GM19328 (cell line): Measurements from ENCODE around the gene HEYL.

Source experiments
- ATAC-seq: cut with Tn5 transposase; IDR thresholded peaks from one replicate; pipeline ENCODE4 v1.9.1; 2021; ENCODE audit warnings: mild to moderate bottlenecking, moderate library complexity; ENCODE audit not compliant: unreplicated experiment

Gene HEYL

GRCh38 chr1:39668111-39668510 is 28.7 kb upstream of the HEYL start:
- ATAC-seq: no peak

DNA sequence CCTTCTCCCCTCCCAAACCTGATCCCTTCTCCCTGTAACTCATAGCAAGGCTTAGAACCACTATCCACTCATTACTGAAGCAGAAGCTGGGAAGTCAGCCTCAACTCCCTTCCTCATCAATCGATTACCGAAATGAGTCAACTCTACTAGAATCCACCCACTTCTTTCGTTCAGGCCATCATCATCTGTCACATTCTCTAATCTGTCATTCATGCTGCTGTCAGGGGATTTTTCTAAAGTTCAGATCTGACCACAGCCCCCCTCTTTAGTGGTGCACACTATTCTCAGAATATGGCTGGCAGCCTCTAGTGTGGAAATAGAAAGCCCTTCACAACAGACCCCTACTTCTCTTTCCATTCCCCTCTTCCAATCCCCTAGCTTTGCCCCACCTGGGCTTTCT is 27.3 kb upstream of the HEYL start:
- ATAC-seq: peak; percentile 55

- no peak for ATAC-seq
These were observed 24.1 kb upstream of the HEYL start for GRCh38 chr1:39663559-39663958.

DNA sequence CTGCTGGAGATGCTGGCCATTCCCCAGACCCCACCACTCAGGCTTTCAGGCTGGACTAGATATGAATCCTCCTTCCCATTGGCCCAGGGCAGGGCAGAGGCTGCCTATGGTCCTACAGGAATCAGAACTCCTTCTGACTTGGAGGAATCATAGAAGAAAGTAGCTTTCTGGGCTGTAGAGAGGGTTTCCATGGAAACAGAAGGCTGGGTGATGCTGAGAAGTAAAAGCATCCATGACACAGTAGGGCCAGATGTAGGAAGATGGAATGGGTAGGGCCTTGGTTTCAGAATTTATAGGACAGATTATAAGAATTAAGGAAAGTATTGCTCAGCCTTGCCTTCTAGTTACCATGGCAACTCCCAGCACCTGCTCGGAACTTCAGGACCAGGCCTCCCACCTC is 23.4 kb upstream of the HEYL start:
- no peak for ATAC-seq

- no peak for ATAC-seq
These were observed 20.1 kb upstream of the HEYL start for GRCh38 chr1:39659538-39659937.

DNA sequence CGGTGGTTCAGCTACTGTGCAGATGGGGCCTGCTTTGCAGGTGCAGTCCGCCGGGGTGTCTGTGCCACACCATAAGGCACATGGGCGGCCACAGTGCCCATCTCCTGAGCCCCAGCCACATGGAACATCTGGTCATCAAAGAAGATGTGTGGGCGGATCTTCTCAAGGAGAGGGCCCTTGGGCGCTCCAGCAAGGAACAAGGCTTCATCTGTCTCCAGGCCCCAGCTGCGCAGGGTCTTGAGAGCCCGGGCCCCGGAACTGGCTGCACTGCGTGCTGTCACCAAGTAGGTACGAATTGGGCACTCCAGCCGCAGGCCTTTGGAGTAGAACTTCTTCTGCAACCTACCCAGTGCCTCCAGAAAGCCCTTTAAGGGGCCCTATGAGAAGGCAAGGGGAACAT is 19.7 kb upstream of the HEYL start:
- no peak for ATAC-seq

DNA sequence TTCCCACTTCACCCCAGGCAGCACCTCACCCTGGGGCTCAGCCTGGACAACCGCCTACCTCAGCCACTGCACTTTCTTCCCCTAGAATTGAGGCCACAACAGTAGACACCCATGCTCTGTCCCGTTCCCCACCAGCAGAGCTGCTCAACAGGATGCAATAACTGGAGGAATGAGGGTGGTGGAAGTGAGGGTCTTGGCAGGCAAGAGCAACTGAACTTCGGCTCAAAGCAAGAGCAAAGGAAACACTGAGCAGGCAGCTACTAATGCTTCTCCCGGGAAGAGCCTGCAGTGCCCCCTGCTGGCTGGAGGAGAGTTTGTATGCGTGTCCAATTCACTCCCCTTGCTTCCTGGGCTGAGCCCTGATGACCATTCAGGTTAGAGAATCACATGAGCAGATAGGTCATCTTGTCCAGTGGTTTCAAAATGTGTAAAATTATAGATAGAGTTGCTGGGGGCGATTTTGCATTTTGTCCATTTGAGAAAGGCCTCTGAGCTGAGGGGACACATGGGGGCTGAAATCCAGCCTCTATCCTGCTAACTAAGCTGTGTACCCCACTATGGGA is 18.6 kb upstream of the HEYL start:
- ATAC-seq: no peak

DNA sequence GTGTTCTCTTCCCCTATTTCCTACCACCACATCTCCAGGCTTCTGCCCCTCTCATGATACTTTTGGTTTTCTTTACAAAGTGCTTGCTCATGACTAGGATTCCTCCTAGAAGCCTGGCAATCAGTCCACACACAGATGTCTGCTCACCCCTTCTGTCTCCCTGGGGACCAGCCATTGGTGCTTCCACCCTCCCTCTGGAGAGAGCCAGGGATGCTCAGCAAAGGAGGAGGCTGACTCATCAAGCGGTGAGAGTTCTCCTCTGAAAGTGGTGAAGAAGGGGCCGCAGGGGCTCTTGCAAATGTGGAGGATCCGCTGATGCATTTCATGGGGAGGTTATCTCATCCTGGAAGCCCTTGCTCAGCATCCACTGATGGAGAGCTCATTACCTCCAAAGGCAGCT is 18.0 kb upstream of the HEYL start:
- no peak for ATAC-seq

- no peak for ATAC-seq
These were observed 16.9 kb upstream of the HEYL start for GRCh38 chr1:39656391-39656790.

- ATAC-seq: no peak
These were observed 16.3 kb upstream of the HEYL start for GRCh38 chr1:39655578-39656268.

- no peak for ATAC-seq
These were observed 14.8 kb upstream of the HEYL start for GRCh38 chr1:39654291-39654690.

DNA sequence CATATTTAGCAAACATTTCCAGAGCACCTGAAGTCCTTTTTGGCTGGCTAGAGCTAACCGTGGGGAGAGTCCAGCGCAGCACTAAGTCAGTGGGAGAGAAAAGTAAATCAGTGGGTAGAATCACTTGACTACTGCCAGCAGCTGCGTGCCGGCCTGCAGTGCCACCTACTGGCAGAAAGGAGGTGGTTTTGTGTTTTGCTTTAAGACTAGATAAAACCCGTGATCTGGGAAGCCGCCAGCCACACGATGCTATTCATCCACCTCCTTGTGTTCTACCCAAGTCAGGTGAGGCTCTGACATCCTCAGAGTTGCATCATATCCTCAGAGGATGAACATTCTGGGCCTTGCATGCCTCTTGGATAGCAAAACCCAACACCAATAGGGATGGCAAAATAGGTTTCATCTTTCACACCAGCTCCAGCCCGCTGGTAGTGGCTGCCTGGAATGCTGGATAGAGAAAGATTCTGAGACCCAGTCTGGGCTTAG is 14.1 kb upstream of the HEYL start:
- no peak for ATAC-seq

DNA sequence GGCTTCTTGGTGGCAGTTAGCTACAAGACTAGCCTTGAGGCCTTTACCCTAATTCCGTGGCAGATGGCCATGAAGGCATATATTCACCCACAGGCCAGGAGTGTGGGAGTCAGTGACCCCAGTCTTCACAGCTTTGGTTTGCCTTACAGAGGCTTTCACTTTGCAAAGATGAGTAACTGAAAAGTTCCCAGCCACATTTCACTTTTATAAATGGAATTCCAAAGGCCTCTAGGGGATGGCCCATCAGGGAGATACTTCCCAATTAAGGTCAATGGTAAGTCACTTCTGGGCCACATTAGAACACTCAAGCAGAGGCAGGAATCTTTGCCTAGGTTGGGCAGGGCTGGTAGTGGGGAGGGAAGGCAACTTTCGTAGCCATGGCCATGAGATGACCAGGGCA is 13.1 kb upstream of the HEYL start:
- ATAC-seq: no peak

DNA sequence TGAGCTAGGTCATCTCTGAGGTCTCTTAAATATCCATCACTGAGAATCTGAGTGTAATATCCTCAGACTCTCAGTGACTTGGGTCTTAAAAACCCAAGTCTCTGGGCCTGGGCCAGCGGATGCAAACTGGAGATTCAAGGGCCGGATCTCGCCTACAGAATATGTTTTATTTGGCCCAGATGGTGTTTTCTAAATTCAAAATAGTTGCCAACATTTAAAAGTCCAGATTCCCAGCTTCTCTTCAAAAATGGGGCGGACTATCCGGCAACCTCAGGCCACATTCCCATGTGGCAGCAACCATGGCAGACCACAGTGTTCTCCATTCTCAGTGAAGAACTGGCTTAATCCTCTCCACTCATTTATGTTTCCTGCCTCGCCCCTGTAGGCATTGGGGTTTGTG is 12.7 kb upstream of the HEYL start:
- ATAC-seq: no peak

- no peak for ATAC-seq
These were observed 11.0 kb upstream of the HEYL start for GRCh38 chr1:39650431-39650830.

GRCh38 chr1:39649636-39650185 is 10.3 kb upstream of the HEYL start:
- no peak for ATAC-seq

DNA sequence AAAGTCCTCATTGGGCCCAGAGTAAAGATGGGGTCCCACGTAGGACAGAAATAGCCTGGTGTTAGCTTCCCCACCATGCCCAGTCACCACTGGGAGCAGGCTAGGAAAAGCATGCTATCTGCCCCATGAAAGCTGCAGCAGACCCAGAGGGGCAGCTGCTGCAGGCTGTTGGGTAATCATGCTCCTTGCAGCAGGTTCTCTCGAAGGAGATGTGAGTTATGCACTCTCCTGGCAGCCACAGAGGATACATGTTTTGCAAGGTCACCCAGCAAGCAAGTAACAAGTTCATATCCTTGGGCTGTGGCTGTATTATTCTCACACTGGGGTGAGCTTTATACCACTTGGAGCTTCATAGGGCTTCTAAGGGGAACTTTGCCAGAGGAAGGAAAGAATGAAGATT is 9.1 kb upstream of the HEYL start:
- ATAC-seq: no peak

DNA sequence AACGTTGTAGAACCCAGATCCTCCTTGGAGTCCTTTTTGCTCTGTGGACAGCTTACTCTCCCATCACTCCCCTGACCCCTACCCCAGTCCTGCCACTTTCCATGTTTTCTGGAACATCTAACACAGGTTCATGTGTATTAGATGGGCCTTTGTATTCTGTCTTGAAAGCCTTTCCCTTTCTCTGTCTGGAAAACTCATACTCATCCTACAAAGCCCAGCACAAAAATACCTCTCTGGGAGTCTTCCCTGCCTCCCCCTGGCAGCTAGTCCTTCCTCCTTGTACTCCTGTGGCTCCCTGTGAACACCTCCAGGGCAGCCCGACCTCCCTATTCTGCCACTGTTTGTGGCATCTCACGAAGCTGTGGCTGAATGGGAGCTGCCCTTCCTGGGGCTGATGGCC is 7.8 kb upstream of the HEYL start:
- ATAC-seq: no peak

DNA sequence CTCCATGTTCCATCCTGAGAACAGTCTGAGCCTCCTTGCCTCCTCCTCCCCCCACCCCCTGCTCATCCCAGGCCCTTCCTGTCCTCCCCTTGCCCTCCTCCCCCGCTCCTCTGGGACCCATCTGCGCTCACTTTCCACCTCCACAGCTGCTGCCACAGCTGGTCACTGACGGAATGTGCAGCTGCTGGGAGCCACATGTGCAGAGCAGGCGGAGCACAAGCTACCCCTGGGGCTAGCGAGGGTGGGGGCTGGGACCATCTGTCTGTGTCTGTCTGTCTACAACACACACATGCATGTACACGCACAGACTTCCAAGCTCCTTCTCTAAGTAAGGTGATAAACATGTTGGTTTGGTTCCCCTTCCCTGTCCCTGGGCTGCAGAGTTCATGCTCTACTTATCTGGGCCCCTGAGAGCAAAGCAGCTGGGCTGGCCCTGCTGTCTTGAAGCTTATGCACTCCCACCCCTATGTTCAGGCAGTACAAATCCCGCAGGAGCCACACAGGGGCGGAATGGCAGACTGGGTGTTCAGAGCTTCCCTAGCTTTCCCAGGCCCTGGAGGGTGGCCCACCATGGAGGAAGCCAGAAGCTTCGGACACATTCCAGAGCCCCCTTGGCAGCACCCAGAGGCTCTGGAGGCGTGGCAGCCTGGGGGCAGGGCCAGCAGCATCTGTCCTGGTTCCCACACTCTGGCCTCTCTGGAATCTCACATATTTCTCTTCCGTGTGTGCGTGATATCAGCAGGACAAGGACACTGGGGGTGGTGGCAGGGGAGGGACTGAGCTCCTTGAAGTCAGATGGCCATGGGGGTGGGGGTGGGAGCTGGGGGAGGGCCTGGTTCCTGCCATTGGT is 7.0 kb upstream of the HEYL start:
- no peak for ATAC-seq

GRCh38 chr1:39645411-39646043 is 6.1 kb upstream of the HEYL start:
- ATAC-seq: no peak

DNA sequence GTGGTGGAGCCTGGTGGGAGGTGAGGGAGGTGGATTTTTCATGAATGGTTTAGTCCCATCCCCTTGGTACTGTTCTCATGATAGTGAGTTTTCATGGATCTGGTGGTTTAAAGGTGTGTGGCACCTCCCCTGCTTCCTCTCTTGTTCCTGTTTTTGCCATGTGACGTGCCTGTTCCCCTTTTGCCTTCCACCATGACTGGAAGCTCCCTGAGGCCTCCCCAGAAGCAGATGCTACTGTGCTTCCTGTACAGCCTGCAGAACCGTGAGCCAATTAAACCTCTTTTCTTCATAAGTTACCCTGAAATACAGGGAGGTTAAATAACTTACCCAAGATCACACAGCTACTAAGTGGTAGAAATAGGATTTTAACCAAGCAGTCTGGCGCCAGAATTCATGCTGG is 4.3 kb upstream of the HEYL start:
- ATAC-seq: no peak
